Osteocyte (in vitro differentiated cells): ENCODE data around the gene CCDC142. TPM values are rescaled to one million over a fixed set of nuclear protein-coding genes. Genes with fewer than 3 reads are reported as not detected.
"Not testable (repeated sequence)": the region's sequence is repeated elsewhere in the genome, so short reads cannot be mapped to it uniquely, and the experiment has no call there.

ENCODE experiments used
- DNase-seq: peaks from one replicate; pipeline ENCODE4 v3.0.0; 2021; ENCODE audit warnings: mixed read lengths; ENCODE audit not compliant: unreplicated experiment; ENCODE audit errors: extremely low spot score
- H3K27ac Mint-ChIP-seq: one replicate; pipeline ENCODE4 v1.8.0; 2021; ENCODE audit warnings: mild to moderate bottlenecking, mixed read lengths; ENCODE audit not compliant: unreplicated experiment
- H3K27me3 Mint-ChIP-seq: one replicate; pipeline ENCODE4 v1.8.0; 2021; ENCODE audit warnings: mixed read lengths; ENCODE audit not compliant: unreplicated experiment
- H3K36me3 Mint-ChIP-seq: one replicate; pipeline ENCODE4 v1.8.0; 2021; ENCODE audit warnings: mixed read lengths; ENCODE audit not compliant: unreplicated experiment
- H3K4me1 Mint-ChIP-seq: one replicate; pipeline ENCODE4 v1.8.0; 2021; ENCODE audit warnings: mixed read lengths; ENCODE audit not compliant: unreplicated experiment
- H3K4me3 Mint-ChIP-seq: one replicate; pipeline ENCODE4 v1.8.0; 2021; ENCODE audit warnings: mild to moderate bottlenecking, moderate library complexity, mixed read lengths; ENCODE audit not compliant: unreplicated experiment
- H3K9me3 Mint-ChIP-seq: one replicate; pipeline ENCODE4 v1.8.0; 2021; ENCODE audit warnings: mixed read lengths; ENCODE audit not compliant: unreplicated experiment
- total RNA-seq: library from RNA; stranded (reverse); gene quantifications from 2 replicates; pipeline ENCODE4 v1.2.1, GENCODE V29; 2021
- TF ChIP-seq, protein P1 (sequence below): fragments of 200-600 bp; sonication (generic); IDR thresholded peaks from 2 replicates; pipeline ENCODE4 v1.5.0; 2021; ENCODE audit warnings: antibody characterized with exemption, mild to moderate bottlenecking, moderate library complexity

CCDC142 gene
- total RNA-seq, 1 donor from 2014 or later, result 20.6 TPM

DNA sequence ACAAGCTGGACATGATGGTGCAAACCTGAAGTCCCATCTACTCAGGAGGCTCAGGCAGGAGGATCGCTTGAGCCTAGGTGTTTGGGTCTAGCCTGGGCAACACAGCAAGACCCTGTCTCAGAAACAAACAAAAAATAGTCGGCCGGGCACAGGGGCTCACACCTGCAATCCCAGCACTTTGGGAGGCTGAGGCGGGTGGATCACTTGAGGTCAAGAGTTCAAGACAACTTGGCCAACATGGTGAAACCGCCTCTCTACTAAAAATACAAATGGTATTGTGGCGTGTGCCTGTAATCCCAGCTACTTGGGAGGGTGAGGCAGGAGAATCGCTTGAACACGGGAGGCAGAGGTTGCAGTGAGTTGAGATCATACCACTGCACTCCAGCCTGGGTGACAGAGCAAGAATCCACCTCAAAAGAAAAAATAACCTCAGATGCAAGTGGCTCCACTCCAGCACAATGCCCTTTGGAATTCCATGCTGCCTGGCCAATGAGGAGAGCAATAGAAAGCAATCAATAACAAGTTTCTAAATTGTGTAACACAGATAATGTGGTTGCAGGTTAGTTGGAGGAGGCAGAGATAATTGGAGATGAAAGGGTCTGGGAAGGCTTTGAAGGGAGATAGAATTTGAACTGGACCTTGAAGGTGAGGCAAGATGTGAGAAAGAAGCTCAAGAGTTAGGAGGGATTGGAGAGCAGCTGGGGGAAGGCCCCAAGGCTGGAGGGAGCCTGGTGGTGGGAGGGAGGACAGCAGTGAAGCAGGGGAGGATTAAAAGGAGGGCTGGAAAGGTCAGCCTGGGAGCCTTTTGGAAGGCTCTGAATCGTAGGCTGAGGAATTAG is 6.1 kb upstream of the CCDC142 start:
- H3K27me3 Mint-ChIP-seq, result no peaks in the 10 kb centered on the region
- H3K27ac Mint-ChIP-seq, result no peak overlapping the region

DNA sequence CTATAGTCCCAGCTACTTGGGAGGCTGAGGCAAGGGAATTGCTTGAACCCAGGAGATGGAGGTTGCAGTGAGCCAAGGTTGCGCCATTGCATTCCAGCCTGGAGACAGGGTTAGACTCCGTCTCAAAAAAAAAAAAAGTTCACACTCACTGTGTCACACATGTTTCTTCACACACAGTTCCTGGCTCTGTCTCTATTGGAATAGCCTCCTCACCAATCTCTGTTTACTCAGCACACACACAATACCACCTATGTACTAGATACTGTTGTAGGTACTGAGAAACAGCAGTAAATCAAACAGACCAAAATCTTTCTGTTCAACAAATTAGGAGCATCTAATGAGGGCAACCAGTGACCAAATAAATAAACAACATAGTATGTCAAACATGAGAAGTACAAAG is 3.3 kb upstream of the CCDC142 start:
- H3K4me1 Mint-ChIP-seq, result peaks cover 17% of the 10 kb centered on the region
- no peak for DNase-seq
- H3K9me3 Mint-ChIP-seq, result no peaks in the 10 kb centered on the region
- no peak overlapping the region for H3K27ac Mint-ChIP-seq
- TF ChIP-seq, protein P1, sequence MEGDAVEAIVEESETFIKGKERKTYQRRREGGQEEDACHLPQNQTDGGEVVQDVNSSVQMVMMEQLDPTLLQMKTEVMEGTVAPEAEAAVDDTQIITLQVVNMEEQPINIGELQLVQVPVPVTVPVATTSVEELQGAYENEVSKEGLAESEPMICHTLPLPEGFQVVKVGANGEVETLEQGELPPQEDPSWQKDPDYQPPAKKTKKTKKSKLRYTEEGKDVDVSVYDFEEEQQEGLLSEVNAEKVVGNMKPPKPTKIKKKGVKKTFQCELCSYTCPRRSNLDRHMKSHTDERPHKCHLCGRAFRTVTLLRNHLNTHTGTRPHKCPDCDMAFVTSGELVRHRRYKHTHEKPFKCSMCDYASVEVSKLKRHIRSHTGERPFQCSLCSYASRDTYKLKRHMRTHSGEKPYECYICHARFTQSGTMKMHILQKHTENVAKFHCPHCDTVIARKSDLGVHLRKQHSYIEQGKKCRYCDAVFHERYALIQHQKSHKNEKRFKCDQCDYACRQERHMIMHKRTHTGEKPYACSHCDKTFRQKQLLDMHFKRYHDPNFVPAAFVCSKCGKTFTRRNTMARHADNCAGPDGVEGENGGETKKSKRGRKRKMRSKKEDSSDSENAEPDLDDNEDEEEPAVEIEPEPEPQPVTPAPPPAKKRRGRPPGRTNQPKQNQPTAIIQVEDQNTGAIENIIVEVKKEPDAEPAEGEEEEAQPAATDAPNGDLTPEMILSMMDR, result no peak
- peaks cover 14% of the 10 kb centered on the region for H3K36me3 Mint-ChIP-seq
- no peaks in the 10 kb centered on the region for H3K27me3 Mint-ChIP-seq
- H3K4me3 Mint-ChIP-seq, result no peak overlapping the region

More for the DNA sequence above, 6.1 kb upstream of the CCDC142 start:
- no peaks in the 10 kb centered on the region for H3K9me3 Mint-ChIP-seq
- TF ChIP-seq, protein P1, result no peak
- no peak overlapping the region for H3K4me3 Mint-ChIP-seq
- DNase-seq, result no peak
- peaks cover 33% of the 10 kb centered on the region for H3K36me3 Mint-ChIP-seq
- H3K4me1 Mint-ChIP-seq, result peaks cover 4% of the 10 kb centered on the region

DNA sequence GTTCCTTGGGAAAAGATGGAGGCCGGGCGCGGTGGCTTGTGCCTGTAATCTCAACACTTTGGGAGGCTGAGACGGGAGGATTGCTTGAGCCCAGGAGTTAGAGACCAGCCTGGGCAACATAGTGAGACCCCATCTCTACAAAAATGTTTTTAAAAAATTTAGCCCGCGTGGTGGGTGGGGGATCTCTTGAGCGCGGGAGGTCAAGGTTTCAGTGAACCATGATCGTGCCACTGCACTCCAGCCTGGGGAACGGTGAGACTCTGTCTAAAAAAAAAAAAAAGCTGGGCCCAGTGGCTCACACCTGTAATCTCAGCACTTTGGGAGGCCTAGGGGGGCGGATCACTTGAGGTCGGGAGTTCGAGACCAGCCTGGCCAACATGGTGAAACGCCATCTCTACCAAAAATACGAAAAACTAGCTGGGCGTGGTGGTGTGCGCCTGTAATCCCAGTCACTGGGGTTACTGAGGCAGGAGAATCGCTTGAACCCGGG is 922 bp upstream of the CCDC142 start:
- not testable (repeated sequence) for DNase-seq, H3K27me3 Mint-ChIP-seq, H3K9me3 Mint-ChIP-seq
- H3K4me1 Mint-ChIP-seq, result peaks cover 30% of the 10 kb centered on the region
- peaks cover 16% of the 10 kb centered on the region for H3K36me3 Mint-ChIP-seq
- peak overlapping the region; percentile 99 for H3K4me3 Mint-ChIP-seq
- peak overlapping the region; percentile 99 for H3K27ac Mint-ChIP-seq

DNA sequence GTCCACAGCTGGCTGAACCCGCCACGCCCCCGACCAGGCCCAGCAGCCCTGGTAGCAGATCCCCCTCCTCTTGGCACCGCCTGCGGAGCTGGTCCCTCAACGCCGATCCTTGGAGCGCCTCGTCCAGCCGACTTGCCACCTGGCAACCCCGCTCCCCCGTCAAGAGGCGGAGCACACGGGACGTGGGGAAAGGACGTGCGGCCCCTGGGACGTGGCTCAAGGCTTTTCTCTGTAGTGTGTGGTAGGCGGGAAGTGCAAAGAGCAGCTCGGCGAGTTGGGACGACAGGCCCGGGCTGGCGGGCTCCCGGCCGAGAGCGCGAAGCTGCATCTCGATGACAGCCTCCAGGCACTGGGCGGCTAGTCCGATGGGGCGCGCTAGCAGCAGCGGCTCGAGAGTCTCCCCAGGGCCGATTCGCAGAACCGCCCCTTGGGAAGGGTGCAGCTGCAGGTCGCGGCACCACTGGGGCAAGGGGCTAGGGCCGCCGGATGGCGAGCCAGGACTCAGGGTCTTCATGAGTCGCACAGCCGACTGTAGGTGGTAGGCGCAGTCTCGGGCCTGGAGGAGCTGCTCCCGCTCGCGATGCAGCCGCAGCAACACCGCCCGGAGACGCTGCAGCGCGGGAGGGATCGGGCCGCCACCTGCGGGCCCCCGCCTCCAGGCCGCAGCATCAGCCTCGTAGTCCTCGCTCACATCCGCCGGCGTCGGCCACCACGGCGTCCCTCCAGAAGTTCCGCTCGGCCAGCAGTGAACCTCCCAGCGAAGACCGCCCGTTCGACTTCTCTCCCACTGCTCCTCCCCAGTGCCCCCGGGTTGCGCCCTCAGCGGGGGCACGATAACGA is 617 bp downstream of the CCDC142 start:
- H3K27ac Mint-ChIP-seq, result peak overlapping the region; percentile 99

DNA sequence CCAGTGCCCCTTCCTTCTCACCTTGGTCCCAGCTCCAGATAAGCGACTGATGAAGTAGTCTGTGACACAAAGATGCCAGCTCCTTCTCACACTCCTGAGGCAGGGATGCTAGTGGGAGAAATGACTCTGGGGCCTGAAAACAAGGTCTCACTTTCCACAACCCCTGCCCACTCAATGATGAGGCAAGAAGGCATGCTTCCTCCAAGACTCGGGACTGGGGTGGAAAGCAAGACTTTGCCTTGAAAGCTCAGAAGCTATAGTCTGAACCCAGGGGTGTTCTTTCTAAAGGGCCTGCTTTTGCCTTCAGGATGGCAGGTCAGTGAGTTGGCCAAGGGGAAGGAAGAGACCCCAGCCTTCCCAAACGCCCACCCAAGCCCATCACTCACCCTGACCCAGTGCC is 1.4 kb downstream of the CCDC142 start:
- Mint-ChIP-seq H3K9me3 (no peaks in the 10 kb centered on the region), H3K4me3 (peak overlapping the region; percentile 99), H3K4me1 (peaks cover 30% of the 10 kb centered on the region), H3K27ac (no peak overlapping the region), H3K36me3 (peaks cover 16% of the 10 kb centered on the region), H3K27me3 (no peaks in the 10 kb centered on the region)
- no peak for DNase-seq
- TF ChIP-seq, protein P1, result no peak

More for the DNA sequence above, 617 bp downstream of the CCDC142 start:
- Mint-ChIP-seq H3K9me3 (no peaks in the 10 kb centered on the region), H3K4me3 (peak overlapping the region; percentile 99), H3K27me3 (no peaks in the 10 kb centered on the region), H3K36me3 (peaks cover 16% of the 10 kb centered on the region), H3K4me1 (peaks cover 30% of the 10 kb centered on the region)
- TF ChIP-seq, protein P1, result no peak
- no peak for DNase-seq
